ENCODE results near the gene TMEM208. TPM values are rescaled to one million over a fixed set of nuclear protein-coding genes. Genes with fewer than 3 reads are reported as not detected.

TMEM208 gene
- total RNA-seq, 1 experiment from 2014 or later, result 48.4 TPM

DNA sequence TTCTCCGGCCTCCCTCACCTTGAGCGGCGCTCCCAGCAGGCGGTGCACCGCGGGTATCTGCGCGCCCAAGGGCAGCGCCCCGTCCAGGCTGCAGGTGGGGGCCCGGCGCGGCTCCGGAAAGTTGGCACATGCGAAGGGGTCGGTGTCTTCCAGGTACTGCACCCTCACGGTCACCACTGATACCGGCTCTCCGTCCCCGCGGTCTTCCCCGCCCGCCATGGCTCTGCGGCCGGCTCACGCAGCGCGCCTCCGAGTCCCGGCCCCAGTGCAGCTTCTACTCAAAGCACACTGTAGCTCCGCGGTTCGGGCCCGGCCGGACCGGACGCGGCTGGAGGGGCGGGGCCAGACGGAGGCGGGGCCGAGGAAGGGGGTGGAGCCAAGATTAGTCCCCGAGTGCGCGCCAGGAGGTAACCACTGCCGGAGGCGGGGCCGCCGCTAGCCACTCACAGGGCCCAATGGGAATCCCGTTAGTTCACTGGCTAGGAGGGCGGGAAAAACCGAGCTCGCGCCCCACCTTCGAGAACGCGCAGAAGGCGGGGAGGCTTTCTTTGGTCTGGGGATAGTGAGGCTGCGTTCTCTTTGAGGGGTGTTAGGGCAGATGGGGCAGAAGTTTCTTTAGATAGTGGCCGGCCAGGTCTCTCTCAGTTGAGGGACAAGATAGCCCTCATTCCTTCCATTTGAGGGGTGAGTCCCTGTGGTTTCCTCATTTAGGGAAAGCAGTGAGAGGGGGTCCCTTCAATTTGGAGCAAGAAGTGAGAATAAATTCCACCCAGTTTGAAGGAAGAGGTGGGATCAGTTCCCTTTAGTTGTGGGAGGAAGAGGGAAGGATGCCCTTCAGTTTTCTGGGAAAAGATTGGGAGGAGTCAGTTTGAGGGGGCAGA is 20.5 kb downstream of the TMEM208 start, which contains the start of gene FHOD1 (continued):
- TF ChIP-seq, protein P1, sequence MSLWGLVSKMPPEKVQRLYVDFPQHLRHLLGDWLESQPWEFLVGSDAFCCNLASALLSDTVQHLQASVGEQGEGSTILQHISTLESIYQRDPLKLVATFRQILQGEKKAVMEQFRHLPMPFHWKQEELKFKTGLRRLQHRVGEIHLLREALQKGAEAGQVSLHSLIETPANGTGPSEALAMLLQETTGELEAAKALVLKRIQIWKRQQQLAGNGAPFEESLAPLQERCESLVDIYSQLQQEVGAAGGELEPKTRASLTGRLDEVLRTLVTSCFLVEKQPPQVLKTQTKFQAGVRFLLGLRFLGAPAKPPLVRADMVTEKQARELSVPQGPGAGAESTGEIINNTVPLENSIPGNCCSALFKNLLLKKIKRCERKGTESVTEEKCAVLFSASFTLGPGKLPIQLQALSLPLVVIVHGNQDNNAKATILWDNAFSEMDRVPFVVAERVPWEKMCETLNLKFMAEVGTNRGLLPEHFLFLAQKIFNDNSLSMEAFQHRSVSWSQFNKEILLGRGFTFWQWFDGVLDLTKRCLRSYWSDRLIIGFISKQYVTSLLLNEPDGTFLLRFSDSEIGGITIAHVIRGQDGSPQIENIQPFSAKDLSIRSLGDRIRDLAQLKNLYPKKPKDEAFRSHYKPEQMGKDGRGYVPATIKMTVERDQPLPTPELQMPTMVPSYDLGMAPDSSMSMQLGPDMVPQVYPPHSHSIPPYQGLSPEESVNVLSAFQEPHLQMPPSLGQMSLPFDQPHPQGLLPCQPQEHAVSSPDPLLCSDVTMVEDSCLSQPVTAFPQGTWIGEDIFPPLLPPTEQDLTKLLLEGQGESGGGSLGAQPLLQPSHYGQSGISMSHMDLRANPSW (CRISPR knock-in tag; conservative IDR thresholded peaks at IDR 0.05; ENCODE audit: low read depth), result no peak
- no peak for TF ChIP-seq CREB1 (CRISPR knock-in tag; IDR thresholded peaks at IDR 0.05)
- no peak for TF ChIP-seq JAZF1 (CRISPR knock-in tag; IDR thresholded peaks at IDR 0.05)
- TF ChIP-seq CBFB (CRISPR knock-in tag; IDR thresholded peaks at IDR 0.05; ENCODE audit: low read depth), result no peak
- TF ChIP-seq, protein P2, sequence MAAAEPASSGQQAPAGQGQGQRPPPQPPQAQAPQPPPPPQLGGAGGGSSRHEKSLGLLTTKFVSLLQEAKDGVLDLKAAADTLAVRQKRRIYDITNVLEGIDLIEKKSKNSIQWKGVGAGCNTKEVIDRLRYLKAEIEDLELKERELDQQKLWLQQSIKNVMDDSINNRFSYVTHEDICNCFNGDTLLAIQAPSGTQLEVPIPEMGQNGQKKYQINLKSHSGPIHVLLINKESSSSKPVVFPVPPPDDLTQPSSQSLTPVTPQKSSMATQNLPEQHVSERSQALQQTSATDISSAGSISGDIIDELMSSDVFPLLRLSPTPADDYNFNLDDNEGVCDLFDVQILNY (CRISPR knock-in tag; IDR thresholded peaks at IDR 0.05), result peak; percentile 98
- TF ChIP-seq ZNF423 (CRISPR knock-in tag; IDR thresholded peaks at IDR 0.05), result 0 out of 2 replicates have a peak, but pooled peaks have one; percentile 8
- TF ChIP-seq, protein P3, sequence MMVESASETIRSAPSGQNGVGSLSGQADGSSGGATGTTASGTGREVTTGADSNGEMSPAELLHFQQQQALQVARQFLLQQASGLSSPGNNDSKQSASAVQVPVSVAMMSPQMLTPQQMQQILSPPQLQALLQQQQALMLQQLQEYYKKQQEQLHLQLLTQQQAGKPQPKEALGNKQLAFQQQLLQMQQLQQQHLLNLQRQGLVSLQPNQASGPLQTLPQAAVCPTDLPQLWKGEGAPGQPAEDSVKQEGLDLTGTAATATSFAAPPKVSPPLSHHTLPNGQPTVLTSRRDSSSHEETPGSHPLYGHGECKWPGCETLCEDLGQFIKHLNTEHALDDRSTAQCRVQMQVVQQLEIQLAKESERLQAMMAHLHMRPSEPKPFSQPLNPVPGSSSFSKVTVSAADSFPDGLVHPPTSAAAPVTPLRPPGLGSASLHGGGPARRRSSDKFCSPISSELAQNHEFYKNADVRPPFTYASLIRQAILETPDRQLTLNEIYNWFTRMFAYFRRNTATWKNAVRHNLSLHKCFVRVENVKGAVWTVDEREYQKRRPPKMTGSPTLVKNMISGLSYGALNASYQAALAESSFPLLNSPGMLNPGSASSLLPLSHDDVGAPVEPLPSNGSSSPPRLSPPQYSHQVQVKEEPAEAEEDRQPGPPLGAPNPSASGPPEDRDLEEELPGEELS (CRISPR knock-in tag; IDR thresholded peaks at IDR 0.05), result peak; percentile 56; the same call in 1 of the 2 replicates
- TF ChIP-seq, protein P4, sequence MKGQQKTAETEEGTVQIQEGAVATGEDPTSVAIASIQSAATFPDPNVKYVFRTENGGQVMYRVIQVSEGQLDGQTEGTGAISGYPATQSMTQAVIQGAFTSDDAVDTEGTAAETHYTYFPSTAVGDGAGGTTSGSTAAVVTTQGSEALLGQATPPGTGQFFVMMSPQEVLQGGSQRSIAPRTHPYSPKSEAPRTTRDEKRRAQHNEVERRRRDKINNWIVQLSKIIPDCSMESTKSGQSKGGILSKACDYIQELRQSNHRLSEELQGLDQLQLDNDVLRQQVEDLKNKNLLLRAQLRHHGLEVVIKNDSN (CRISPR knock-in tag; IDR thresholded peaks at IDR 0.05), result no peak
- TF ChIP-seq FOXK1 (CRISPR knock-in tag; IDR thresholded peaks at IDR 0.05), result no peak
- no peak for TF ChIP-seq NFE2L1 (CRISPR knock-in tag; IDR thresholded peaks at IDR 0.05)
- TF ChIP-seq, protein P5, sequence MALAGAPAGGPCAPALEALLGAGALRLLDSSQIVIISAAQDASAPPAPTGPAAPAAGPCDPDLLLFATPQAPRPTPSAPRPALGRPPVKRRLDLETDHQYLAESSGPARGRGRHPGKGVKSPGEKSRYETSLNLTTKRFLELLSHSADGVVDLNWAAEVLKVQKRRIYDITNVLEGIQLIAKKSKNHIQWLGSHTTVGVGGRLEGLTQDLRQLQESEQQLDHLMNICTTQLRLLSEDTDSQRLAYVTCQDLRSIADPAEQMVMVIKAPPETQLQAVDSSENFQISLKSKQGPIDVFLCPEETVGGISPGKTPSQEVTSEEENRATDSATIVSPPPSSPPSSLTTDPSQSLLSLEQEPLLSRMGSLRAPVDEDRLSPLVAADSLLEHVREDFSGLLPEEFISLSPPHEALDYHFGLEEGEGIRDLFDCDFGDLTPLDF (CRISPR knock-in tag; IDR thresholded peaks at IDR 0.05), result no peak
- TF ChIP-seq, protein P6, sequence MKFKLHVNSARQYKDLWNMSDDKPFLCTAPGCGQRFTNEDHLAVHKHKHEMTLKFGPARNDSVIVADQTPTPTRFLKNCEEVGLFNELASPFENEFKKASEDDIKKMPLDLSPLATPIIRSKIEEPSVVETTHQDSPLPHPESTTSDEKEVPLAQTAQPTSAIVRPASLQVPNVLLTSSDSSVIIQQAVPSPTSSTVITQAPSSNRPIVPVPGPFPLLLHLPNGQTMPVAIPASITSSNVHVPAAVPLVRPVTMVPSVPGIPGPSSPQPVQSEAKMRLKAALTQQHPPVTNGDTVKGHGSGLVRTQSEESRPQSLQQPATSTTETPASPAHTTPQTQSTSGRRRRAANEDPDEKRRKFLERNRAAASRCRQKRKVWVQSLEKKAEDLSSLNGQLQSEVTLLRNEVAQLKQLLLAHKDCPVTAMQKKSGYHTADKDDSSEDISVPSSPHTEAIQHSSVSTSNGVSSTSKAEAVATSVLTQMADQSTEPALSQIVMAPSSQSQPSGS (CRISPR knock-in tag; IDR thresholded peaks at IDR 0.05; ENCODE audit: borderline replicate concordance, low read depth), result no peak
- TF ChIP-seq, protein P7, sequence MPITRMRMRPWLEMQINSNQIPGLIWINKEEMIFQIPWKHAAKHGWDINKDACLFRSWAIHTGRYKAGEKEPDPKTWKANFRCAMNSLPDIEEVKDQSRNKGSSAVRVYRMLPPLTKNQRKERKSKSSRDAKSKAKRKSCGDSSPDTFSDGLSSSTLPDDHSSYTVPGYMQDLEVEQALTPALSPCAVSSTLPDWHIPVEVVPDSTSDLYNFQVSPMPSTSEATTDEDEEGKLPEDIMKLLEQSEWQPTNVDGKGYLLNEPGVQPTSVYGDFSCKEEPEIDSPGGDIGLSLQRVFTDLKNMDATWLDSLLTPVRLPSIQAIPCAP (CRISPR knock-in tag; IDR thresholded peaks at IDR 0.05), result no peak
- no peak for TF ChIP-seq ESRRA (CRISPR knock-in tag; IDR thresholded peaks at IDR 0.05; ENCODE audit: borderline replicate concordance)
- TF ChIP-seq, protein P8, sequence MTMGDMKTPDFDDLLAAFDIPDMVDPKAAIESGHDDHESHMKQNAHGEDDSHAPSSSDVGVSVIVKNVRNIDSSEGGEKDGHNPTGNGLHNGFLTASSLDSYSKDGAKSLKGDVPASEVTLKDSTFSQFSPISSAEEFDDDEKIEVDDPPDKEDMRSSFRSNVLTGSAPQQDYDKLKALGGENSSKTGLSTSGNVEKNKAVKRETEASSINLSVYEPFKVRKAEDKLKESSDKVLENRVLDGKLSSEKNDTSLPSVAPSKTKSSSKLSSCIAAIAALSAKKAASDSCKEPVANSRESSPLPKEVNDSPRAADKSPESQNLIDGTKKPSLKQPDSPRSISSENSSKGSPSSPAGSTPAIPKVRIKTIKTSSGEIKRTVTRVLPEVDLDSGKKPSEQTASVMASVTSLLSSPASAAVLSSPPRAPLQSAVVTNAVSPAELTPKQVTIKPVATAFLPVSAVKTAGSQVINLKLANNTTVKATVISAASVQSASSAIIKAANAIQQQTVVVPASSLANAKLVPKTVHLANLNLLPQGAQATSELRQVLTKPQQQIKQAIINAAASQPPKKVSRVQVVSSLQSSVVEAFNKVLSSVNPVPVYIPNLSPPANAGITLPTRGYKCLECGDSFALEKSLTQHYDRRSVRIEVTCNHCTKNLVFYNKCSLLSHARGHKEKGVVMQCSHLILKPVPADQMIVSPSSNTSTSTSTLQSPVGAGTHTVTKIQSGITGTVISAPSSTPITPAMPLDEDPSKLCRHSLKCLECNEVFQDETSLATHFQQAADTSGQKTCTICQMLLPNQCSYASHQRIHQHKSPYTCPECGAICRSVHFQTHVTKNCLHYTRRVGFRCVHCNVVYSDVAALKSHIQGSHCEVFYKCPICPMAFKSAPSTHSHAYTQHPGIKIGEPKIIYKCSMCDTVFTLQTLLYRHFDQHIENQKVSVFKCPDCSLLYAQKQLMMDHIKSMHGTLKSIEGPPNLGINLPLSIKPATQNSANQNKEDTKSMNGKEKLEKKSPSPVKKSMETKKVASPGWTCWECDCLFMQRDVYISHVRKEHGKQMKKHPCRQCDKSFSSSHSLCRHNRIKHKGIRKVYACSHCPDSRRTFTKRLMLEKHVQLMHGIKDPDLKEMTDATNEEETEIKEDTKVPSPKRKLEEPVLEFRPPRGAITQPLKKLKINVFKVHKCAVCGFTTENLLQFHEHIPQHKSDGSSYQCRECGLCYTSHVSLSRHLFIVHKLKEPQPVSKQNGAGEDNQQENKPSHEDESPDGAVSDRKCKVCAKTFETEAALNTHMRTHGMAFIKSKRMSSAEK (CRISPR knock-in tag; IDR thresholded peaks at IDR 0.05; ENCODE audit: borderline replicate concordance), result no peak
- TF ChIP-seq, protein P9, sequence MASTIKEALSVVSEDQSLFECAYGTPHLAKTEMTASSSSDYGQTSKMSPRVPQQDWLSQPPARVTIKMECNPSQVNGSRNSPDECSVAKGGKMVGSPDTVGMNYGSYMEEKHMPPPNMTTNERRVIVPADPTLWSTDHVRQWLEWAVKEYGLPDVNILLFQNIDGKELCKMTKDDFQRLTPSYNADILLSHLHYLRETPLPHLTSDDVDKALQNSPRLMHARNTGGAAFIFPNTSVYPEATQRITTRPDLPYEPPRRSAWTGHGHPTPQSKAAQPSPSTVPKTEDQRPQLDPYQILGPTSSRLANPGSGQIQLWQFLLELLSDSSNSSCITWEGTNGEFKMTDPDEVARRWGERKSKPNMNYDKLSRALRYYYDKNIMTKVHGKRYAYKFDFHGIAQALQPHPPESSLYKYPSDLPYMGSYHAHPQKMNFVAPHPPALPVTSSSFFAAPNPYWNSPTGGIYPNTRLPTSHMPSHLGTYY (CRISPR knock-in tag; IDR thresholded peaks at IDR 0.05), result no peak
- TF ChIP-seq, protein P10, sequence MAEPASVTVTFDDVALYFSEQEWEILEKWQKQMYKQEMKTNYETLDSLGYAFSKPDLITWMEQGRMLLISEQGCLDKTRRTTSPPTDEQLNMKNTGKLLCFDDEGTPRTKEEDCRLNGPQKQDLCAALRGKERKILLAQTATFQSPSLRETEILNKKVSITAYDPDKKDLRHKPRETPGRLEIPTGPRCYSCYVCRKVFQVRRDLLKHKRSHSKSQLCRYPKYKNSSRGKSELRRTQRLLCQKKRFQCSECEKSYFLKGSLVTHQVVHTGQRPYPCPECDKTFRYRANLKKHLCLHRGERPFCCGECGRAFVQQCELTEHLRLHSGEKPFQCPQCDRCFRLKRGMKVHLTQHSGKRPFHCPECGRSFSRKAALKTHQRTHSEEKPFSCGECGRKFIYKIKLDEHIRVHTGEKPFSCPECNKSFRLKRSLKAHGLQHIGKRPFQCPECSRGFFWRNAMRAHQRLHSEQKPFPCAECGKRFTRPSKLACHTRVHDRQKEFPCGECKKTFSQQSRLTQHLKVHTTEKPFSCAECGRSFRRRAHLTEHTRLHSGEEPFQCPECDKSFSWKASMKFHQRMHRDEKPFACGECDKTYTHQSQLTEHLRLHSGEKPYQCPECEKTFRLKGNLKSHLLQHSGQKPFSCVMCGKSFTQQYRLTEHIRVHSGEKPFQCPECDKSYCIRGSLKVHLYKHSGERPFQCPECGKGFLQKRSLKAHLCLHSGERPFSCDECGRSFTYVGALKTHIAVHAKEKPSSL (CRISPR knock-in tag; conservative IDR thresholded peaks at IDR 0.05), result no peak

Measured in WTC11 (cell line).